Anterior cingulate cortex (tissue), 58 donors: ENCODE data around the gene LTBP1.

Source experiments
- DNase-seq, 58 donors: peaks; one replicate each; lab custom pipeline; 2025; lab: John Stamatoyannopoulos, UW

The LTBP1 gene

DNA sequence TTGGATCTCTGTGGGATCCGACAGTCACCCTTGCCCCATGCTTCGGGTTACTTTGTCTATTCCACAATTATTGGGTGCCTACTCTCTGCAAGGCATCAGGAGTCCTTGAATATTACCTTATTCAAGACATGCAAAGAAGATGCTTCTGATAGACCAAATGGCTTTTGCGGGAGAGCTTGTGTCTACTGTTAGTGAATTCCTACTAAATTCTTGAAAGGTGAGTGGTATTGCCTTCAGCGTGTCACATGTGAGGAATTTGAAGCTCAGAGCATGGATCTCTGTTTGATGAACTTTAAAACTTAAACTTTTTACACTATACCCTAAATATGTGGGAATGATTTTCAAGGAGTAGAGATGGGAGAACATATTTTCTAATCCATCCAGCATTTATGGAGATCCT, 184.4 kb downstream of the LTBP1 start:
- no peak for DNase-seq

GRCh38 chr2:33131749-33132148, 185.0 kb downstream of the LTBP1 start:
- DNase-seq, result no peak

GRCh38 chr2:33133454-33133952, 186.8 kb downstream of the LTBP1 start:
- peak in 2 of 58 donors; percentile 1 for DNase-seq

GRCh38 chr2:33134086-33134771, 187.5 kb downstream of the LTBP1 start:
- DNase-seq, result peak in 42 of 58 donors; percentile 3 to 67 (median 28)

GRCh38 chr2:33134791-33135560, 188.2 kb downstream of the LTBP1 start:
- DNase-seq, result peak in 6 of 58 donors; percentile 8 to 58 (median 22)

- no peak for DNase-seq
Measured at GRCh38 chr2:33135645-33136044, 188.9 kb downstream of the LTBP1 start.

DNA sequence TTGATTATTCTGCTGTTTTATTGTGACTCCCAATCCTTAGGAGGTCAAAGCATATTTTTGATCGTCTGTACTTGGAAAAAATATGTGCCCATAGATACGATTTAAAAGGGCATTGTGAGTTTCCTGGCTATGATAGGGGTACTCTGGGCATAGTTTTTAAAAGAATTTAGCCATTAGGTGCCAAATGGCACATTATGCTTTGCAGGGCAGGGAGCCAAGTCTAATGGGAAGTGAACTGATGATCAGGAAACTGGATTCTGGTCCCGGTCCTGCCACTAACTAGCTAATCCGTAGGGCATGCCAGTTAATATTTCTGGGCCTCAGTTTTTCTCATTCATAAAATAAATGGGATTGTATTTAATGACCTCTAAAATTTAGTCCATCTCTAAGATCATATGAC, 189.3 kb downstream of the LTBP1 start:
- DNase-seq, result peak in 5 of 58 donors; percentile 2 to 36 (median 2)

DNA sequence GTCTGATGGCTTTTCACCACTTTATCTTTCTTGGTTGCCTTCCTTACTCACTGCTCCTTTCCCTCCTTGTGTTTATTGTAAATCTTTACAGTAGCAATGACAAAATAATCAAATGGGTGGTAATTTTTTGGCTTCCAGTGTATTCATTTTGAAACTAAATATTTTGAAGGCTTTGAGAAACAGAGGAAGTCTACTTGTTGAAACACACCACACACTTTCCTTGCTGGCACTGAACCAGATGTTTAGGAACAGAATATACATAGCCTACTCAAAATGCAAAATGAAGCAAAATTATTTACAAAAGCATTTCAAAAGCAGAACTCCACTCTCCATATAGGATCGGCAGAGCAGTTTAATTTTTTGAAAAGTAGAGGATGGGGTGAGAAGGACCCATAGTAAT, 189.8 kb downstream of the LTBP1 start:
- DNase-seq, result no peak

DNA sequence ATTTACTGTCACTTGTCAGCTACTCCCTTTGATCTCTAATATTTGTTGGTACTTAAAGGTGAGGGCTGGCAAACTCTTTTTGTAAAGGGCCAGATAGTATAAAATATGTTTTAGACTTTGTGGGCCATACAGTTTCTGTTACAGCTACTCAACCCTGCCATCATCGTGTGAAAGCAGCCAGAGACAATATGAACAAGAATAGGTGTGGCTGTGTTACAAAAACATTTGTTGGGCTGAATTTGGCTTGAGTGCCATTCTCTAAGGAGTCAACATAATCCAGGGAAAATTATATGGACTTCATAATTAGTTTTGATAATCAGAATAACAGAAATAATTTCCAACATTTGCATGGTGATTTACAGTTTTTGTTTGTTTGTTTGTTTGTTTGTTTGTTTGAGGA, 190.6 kb downstream of the LTBP1 start:
- no peak for DNase-seq

DNA sequence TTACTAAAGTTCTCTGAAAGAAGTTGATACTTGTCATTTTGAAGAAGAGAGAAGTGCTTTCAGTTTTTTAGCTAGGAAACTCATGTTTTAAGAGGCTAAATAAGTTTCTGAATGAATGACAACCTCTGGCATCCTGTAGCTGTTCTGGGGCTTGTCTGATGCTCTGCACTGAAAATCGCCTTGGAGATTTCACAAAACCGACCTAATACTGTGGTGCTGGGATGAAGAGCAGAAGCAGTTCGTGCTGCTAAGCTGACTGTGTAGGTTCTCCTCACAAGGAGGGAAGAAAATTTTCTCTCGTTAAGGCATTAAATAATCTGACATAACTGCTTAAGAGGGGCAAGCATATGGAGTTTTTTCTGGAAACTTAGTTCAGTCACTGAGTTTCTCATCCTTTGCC, 193.2 kb downstream of the LTBP1 start:
- no peak for DNase-seq

GRCh38 chr2:33141476-33141875, 194.7 kb downstream of the LTBP1 start:
- DNase-seq, result no peak

DNA sequence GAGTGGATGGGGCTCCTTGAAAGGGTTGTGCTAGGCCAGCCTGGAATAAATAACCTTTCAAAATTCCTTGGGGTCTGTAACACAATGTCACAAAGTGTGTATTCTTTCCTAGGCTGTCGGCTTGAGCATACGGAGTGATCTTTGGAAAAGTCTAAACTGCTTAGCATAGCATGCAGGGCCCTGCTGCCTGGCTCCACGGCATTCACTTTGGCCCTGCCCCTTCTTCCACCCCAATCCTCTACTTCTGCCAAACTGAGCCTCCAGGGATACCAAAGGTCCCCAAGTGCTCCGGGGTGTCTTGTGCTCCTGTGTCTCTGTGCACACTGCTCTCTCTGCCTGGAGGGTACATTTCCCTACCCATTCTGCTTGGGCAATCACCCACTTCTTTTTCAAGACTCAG, 196.1 kb downstream of the LTBP1 start:
- DNase-seq, result peak in 22 of 58 donors; percentile 1 to 46 (median 14)

DNA sequence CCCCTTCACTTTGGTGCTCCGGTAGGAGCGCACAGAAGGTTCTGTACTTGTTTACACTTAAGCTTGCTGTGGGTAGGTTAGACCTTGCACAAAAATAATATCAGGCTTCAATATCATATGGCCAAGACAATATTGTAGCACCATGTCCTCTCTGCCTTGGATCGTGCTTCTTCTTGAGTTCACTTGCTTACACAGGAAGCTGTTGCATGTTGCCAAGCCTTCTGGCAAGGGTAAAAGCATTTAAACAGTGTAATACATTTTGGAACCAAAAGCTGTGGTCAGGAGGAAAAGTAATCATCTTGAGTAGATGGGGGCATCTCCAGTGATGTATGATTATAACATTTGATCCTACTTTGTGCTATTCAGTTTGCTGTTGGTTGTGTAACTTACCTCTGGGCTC, 197.5 kb downstream of the LTBP1 start:
- DNase-seq, result no peak

- DNase-seq, result no peak
Measured at GRCh38 chr2:33145459-33145858, 198.7 kb downstream of the LTBP1 start.

- no peak for DNase-seq
Measured at GRCh38 chr2:33146102-33146501, 199.3 kb downstream of the LTBP1 start.

GRCh38 chr2:33153008-33153407, 206.3 kb downstream of the LTBP1 start:
- DNase-seq, result no peak

DNA sequence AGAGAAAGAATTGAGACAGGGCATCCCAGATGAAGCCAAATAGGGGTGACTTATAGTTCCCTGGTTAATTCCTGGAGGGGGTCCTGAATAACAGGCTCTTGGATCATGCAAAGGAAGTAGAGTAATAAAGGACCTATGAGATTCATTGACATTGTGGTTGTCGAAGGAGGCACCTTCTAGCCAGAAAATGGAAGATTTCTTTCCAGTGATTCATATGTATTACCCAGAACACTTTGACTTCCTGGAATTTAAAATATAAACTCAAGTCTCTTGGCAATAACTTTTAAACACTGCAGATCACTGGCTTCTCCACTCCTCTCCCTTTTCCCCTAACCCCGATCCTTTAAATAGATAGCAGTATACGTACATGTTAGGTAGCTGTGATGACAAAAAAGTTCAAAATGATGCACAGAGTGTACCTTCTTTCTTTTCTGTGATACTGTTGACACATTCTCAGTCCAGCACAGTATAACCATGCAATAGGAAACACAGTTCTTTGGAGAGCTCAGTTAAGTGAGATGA, 211.8 kb downstream of the LTBP1 start:
- DNase-seq, result no peak

GRCh38 chr2:33160191-33160590, 213.4 kb downstream of the LTBP1 start:
- DNase-seq, result no peak

DNA sequence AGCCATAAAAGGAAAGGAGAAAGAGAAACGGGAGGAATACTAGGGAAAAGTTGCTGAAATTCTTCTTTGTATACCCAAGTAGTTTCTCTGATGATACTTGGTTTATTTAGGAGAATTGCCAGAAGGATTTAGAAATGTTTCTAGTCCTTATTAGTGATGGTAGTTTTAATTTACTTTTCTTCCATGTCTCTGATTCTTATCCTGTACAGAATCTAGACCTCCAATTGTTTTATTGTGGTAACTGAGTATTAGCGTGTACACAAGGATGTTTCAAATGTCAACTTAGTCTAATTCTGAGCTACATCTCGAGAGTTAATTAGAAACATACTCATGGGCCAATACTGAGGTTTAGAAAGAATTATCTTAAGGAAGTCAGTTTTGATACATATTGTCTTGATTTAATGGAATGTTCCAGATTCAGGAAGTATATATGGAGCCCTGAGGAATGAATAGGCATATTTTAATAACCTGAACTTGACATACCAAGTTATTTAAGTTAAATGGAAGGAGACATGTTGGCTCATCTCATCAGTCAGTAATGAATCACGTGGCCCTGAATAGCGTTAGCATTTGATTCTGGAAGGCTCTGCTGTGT, 219.6 kb downstream of the LTBP1 start:
- no peak for DNase-seq

DNA sequence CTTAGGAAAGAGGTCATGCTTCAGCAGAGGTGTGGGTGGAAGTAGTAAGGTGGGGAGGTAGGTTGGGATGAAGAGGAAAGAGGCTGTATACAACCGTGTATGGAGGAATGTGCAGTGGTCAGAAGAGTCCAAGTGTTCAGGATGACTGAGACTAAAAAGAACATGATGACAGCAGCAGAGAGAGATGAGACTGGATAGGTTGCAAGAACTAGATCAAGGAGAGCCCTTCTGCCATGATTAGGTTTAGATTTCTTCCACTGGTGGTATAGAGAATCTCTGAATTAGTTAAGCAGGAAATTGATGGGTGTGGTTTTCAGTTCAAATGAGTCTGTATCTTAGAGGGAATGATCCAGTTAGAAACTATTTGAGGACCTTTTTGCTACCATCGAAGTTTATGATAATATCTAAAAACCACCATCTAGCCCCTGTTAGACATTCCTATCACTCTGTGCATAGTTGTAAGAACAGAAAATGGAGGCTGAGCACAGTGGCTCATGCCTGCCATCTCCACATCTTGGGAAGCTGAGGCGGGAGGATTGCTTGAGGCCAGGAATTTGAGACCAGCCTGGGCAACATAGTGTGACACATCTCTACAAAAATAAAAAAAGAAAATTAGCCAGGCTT, 221.0 kb downstream of the LTBP1 start:
- DNase-seq, result no peak

DNA sequence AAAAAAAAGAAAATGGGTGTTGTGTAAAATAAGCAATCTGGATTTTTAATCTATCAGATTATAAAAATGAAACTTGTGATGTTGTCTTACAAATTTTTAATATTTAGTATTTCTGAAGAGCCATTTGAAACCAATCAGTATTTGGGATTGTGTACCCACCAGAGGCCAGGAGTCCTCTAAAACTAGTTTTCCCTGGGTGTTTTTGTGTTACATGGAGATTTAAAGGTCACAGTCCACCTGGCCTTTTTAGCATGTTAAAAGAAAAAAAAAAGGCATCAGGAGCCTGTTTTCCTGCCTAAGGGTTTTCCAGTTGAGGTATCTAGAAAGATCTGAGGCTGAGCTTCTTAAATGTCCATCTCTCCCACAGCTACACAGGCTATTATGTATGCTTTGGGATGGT, 221.7 kb downstream of the LTBP1 start:
- no peak for DNase-seq
